Measurements from ENCODE around the gene BLOC1S4. TPM values are rescaled to one million over a fixed set of nuclear protein-coding genes. Genes with fewer than 3 reads are reported as not detected.
A peak's percentile ranks its signal among the peaks of the same experiment; 100 is the strongest.
"Not testable (repeated sequence)": the region's sequence is repeated elsewhere in the genome, so short reads cannot be mapped to it uniquely, and the experiment has no call there.

The BLOC1S4 gene, protein sequence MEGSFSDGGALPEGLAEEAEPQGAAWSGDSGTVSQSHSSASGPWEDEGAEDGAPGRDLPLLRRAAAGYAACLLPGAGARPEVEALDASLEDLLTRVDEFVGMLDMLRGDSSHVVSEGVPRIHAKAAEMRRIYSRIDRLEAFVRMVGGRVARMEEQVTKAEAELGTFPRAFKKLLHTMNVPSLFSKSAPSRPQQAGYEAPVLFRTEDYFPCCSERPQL
- 10 to 100 TPM; 18.9 to 23.6 (median 19.8) TPM for total RNA-seq

GRCh38 chr4:6716018-6716911, at the start of gene BLOC1S4:
Gene BLOC1S4 (plus strand): TSS chr4:6716174. CDS start chr4:6716210, 36 bp downstream.
- TF ChIP-seq POLR2A (IDR thresholded peaks at IDR 0.05) (peak; percentile 79), POLR2AphosphoS5 (IDR thresholded peaks at IDR 0.05) (peak; percentile 89 to 94 (median 89))
- TF ChIP-seq, protein P1, sequence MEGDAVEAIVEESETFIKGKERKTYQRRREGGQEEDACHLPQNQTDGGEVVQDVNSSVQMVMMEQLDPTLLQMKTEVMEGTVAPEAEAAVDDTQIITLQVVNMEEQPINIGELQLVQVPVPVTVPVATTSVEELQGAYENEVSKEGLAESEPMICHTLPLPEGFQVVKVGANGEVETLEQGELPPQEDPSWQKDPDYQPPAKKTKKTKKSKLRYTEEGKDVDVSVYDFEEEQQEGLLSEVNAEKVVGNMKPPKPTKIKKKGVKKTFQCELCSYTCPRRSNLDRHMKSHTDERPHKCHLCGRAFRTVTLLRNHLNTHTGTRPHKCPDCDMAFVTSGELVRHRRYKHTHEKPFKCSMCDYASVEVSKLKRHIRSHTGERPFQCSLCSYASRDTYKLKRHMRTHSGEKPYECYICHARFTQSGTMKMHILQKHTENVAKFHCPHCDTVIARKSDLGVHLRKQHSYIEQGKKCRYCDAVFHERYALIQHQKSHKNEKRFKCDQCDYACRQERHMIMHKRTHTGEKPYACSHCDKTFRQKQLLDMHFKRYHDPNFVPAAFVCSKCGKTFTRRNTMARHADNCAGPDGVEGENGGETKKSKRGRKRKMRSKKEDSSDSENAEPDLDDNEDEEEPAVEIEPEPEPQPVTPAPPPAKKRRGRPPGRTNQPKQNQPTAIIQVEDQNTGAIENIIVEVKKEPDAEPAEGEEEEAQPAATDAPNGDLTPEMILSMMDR (IDR thresholded peaks at IDR 0.05) = peak in 1 of 3 donors; percentile 32
- Histone ChIP-seq H3K27me3 (no peaks in the 10 kb centered on the region), H3K4me3 (peak within 1 kb of the TSS; percentile 75 to 84 (median 83)), H3K36me3 (no peaks in the 10 kb centered on the region), H3K27ac (peak within 1 kb of the TSS; percentile 93 to 95), H3K4me1 (peaks cover 0 to 4% of the 10 kb centered on the region in 2 donors), H3K9me3 (no peaks in the 10 kb centered on the region)
- intact Hi-C loops (cut with DNase I; ENCODE audit: low total_unique reads) = no loop called here
- peak; percentile 70 to 80 for DNase-seq (ENCODE audit: low spot score in 2 of 2)

DNA sequence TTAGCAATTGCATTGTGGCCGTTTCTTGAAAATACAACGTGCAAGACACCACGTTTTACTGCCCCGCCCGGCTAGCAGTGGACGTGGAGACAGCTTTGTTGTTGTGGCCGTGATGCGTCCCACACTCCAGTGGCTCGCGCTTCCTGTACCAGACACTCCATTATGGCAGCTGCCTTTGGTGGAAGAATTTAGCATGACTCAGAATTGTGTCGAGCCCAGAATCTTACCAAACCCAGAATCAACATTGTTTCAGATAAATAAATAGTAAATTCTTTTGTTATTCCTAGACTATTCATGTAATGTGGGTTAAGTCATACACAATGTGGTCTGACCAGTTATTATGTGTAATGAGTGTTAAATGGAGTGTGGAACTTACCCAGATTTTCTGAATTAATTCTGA, 47.6 kb upstream of the BLOC1S4 start:
- H3K27ac ChIP-seq = no peak overlapping the region
- intact Hi-C loops (cut with DNase I; ENCODE audit: low total_unique reads) = loop anchor here (5.0 kb wide), 1 partner anchor 646 kb away; no protein-coding TSS in a partner anchor
- no peaks in the 10 kb centered on the region for H3K36me3 ChIP-seq
- H3K4me3 ChIP-seq = no peak overlapping the region
- TF ChIP-seq POLR2AphosphoS5 (IDR thresholded peaks at IDR 0.05) = no peak
- no peak for TF ChIP-seq POLR2A (IDR thresholded peaks at IDR 0.05)
- TF ChIP-seq, protein P1 (IDR thresholded peaks at IDR 0.05) = no peak
- H3K9me3 ChIP-seq = no peaks in the 10 kb centered on the region
- H3K4me1 ChIP-seq = no peaks in the 10 kb centered on the region
- DNase-seq (ENCODE audit: low spot score in 2 of 2) = no peak
- H3K27me3 ChIP-seq = no peaks in the 10 kb centered on the region

DNA sequence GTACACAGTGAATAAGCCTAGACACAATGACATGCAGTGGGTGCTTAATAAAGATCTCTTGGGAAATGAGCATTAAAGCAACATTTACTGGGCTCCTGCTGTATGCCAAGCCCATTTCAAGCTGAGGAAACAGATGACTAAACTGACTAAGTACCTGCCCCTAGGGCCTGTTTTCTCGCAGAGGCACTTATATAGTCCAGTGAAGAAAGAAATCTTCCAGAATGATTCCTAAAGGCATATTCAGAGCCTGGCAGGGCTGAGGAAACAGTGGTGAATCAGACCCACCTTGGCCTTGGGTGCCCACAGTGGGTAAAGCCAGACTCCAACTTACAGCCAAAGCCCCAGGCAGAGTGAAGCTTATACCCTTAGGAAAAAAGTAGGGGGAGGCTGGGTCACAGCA, 44.3 kb upstream of the BLOC1S4 start:
- H3K4me3 ChIP-seq = no peak overlapping the region
- TF ChIP-seq, protein P1 (IDR thresholded peaks at IDR 0.05) = no peak
- TF ChIP-seq POLR2A (IDR thresholded peaks at IDR 0.05) = no peak
- no peak for TF ChIP-seq POLR2AphosphoS5 (IDR thresholded peaks at IDR 0.05)
- intact Hi-C loops (cut with DNase I; ENCODE audit: low total_unique reads) = no loop called here
- peaks cover 7 to 18% of the 10 kb centered on the region in 2 donors for H3K4me1 ChIP-seq
- H3K27me3 ChIP-seq = no peaks in the 10 kb centered on the region
- no peaks in the 10 kb centered on the region for H3K9me3 ChIP-seq
- no peaks in the 10 kb centered on the region for H3K36me3 ChIP-seq
- no peak overlapping the region for H3K27ac ChIP-seq
- no peak for DNase-seq (ENCODE audit: low spot score in 2 of 2)

- intact Hi-C loops (cut with DNase I; ENCODE audit: low total_unique reads) = no loop called here
- Histone ChIP-seq H3K4me3 (no peak overlapping the region), H3K9me3 (no peaks in the 10 kb centered on the region), H3K27me3 (no peaks in the 10 kb centered on the region), H3K36me3 (no peaks in the 10 kb centered on the region), H3K27ac (no peak overlapping the region), H3K4me1 (peaks cover 7 to 23% of the 10 kb centered on the region in 2 donors)
- TF ChIP-seq POLR2AphosphoS5 (IDR thresholded peaks at IDR 0.05) = no peak
- no peak for TF ChIP-seq POLR2A (IDR thresholded peaks at IDR 0.05)
- TF ChIP-seq, protein P1 (IDR thresholded peaks at IDR 0.05) = no peak
- no peak for DNase-seq (ENCODE audit: low spot score in 2 of 2)
Measured at GRCh38 chr4:6672131-6672530, 43.8 kb upstream of the BLOC1S4 start.

GRCh38 chr4:6672541-6673190, 43.3 kb upstream of the BLOC1S4 start:
- H3K4me1 ChIP-seq = peaks cover 7 to 24% of the 10 kb centered on the region in 2 donors
- H3K9me3 ChIP-seq; H3K36me3 ChIP-seq; H3K27me3 ChIP-seq; H3K27ac ChIP-seq; DNase-seq (ENCODE audit: low spot score in 2 of 2); intact Hi-C loops (cut with DNase I; ENCODE audit: low total_unique reads): not testable (repeated sequence)
- H3K4me3 ChIP-seq = peak overlapping the region in 2 of 3 donors; percentile 81 to 96
